Activated CD8-positive, alpha-beta T cell treated with anti-CD3 and anti-CD28 coated beads for 36 hours (primary cell): ENCODE data around the gene ALOX12B. TPM values are rescaled to one million over a fixed set of nuclear protein-coding genes. Genes with fewer than 3 reads are reported as not detected.
"Not testable (repeated sequence)": the region's sequence is repeated elsewhere in the genome, so short reads cannot be mapped to it uniquely, and the experiment has no call there.

Experiments
- ATAC-seq: fragments of 200-7000 bp; cut with Tn5 transposase; one replicate; pipeline ENCODE4 v1.10.0; 2021; ENCODE audit warnings: mild to moderate bottlenecking, moderate library complexity
- CTCF ChIA-PET: fragments of 350-600 bp; sonication (Branson Sonifier 250); formaldehyde crosslinking; loops from one replicate; lab custom pipeline; 2021; ENCODE audit warnings: antibody characterized with exemption; lab: Charles Lee
- POLR2A ChIA-PET: fragments of 350-600 bp; sonication (Branson Sonifier 250); formaldehyde crosslinking; loops from one replicate; lab custom pipeline; 2021; ENCODE audit warnings: antibody characterized with exemption; lab: Charles Lee
- DNase-seq: peaks from one replicate; pipeline ENCODE4 v3.0.0-alpha.2; 2020
- H3K27ac Mint-ChIP-seq: one replicate; pipeline ENCODE4 v1.8.0; 2021; ENCODE audit warnings: mild to moderate bottlenecking, mixed read lengths
- H3K27me3 Mint-ChIP-seq: one replicate; pipeline ENCODE4 v1.8.0; 2021; ENCODE audit warnings: mixed read lengths
- H3K36me3 Mint-ChIP-seq: one replicate; pipeline ENCODE4 v1.8.0; 2021; ENCODE audit warnings: low read depth, mixed read lengths
- H3K4me1 Mint-ChIP-seq: one replicate; pipeline ENCODE4 v1.8.0; 2021; ENCODE audit warnings: low read depth, mixed read lengths
- H3K4me3 Mint-ChIP-seq: one replicate; pipeline ENCODE4 v1.8.0; 2021; ENCODE audit warnings: mild to moderate bottlenecking, moderate library complexity, mixed read lengths
- H3K9me3 Mint-ChIP-seq: one replicate; pipeline ENCODE4 v1.8.0; 2021; ENCODE audit warnings: mixed read lengths
- intact Hi-C: fragments of 100-400 bp; cut with micrococcal nuclease; formaldehyde crosslinking; loops from one replicate; pipeline ENCODE4 v1.10.0; 2022
- microRNA-seq: library from miRNA; unstranded; fragments of <30 nt; microRNA quantifications from one replicate; pipeline ENCODE4 v1.2.0, GENCODE V29; 2022; ENCODE audit warnings: borderline microRNAs expressed, borderline replicate concordance
- total RNA-seq, 2 experiments: library from RNA; stranded (reverse); gene quantifications; one replicate each; pipeline ENCODE4 v1.2.3, GENCODE V29; 2021
- TF ChIP-seq, protein P1 (sequence below): fragments of 200-600 bp; IDR thresholded peaks from one replicate; pipeline ENCODE4 v1.8.0; 2022; ENCODE audit warnings: antibody characterized with exemption, mild to moderate bottlenecking

The ALOX12B gene
- total RNA-seq, 2 experiments from 2014 or later = 4.3 to 5.2 TPM

DNA sequence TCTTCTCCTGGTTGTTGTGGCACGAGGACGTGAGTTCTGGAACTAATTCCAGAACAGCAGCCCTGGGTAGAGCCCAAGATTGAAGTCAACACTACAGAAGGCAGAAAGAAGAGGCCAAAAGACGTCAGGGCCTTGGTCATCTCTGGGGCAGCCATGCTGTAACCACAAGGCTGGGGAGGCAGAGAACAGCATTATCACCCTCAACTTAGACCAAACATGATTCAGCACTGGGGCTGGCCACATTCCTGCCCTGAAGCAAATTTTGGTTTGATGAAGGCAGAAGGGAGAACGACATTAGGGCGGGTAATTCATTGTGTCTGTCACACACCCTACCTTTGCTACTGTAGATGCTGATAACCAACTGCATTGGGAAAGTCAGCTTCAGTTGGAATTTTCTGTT lies 58.4 kb downstream of the ALOX12B start:
- DNase-seq (no peak), ATAC-seq (no peak)
- ChIA-PET CTCF (interaction anchor here (0.9 to 1.5 kb wide), 3 partner anchors 11 to 28 kb away, joined by 3 to 5 read pairs (median 3); no protein-coding TSS in a partner anchor), POLR2A (no interaction called here)
- H3K36me3 Mint-ChIP-seq = no peaks in the 10 kb centered on the region
- H3K4me3 Mint-ChIP-seq = no peak overlapping the region
- H3K4me1 Mint-ChIP-seq = no peaks in the 10 kb centered on the region
- H3K27ac Mint-ChIP-seq = no peak overlapping the region
- TF ChIP-seq, protein P1, sequence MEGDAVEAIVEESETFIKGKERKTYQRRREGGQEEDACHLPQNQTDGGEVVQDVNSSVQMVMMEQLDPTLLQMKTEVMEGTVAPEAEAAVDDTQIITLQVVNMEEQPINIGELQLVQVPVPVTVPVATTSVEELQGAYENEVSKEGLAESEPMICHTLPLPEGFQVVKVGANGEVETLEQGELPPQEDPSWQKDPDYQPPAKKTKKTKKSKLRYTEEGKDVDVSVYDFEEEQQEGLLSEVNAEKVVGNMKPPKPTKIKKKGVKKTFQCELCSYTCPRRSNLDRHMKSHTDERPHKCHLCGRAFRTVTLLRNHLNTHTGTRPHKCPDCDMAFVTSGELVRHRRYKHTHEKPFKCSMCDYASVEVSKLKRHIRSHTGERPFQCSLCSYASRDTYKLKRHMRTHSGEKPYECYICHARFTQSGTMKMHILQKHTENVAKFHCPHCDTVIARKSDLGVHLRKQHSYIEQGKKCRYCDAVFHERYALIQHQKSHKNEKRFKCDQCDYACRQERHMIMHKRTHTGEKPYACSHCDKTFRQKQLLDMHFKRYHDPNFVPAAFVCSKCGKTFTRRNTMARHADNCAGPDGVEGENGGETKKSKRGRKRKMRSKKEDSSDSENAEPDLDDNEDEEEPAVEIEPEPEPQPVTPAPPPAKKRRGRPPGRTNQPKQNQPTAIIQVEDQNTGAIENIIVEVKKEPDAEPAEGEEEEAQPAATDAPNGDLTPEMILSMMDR = no peak
- intact Hi-C loops = no loop called here
- peaks cover 22% of the 10 kb centered on the region for H3K27me3 Mint-ChIP-seq
- H3K9me3 Mint-ChIP-seq = no peaks in the 10 kb centered on the region

DNA sequence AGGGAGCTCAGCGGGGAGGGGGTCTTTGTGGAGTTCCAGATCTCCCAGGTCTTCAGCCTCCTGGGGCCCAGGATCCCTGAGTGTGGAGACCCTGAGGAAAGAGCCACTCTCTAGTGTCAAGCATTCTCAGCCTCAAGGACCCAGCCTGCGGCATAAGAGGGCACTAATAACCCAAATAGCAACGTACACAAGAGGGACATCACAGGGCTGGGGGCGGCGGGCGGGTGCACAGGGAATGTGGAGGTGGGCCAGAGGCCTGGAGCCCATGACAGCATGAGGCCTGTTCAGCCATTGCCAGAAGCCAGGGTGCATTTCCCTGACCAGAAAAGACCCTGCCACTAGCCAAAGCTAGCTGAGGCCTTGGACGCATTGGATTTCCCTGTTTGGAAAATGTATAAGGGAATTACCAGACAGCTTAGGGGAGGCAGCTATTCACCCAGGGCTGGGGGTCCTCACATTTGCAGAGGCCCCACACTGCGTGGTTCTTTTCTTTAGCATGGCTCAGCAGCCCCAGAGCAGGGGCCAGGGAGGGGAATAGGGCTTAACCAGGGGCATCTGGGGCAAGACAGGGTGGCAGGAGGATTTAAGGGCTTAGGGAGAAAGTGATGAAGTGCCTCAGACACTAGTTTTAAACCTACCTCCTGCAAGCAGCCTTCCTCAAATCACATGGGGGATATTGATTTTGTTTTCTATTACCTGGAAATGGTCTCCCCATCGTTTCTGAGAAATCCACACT lies 62.2 kb downstream of the ALOX12B start:
- Mint-ChIP-seq H3K4me3 (no peak overlapping the region), H3K9me3 (no peaks in the 10 kb centered on the region), H3K27ac (no peak overlapping the region), H3K27me3 (peaks cover 17% of the 10 kb centered on the region), H3K36me3 (no peaks in the 10 kb centered on the region), H3K4me1 (no peaks in the 10 kb centered on the region)
- DNase-seq = no peak
- TF ChIP-seq, protein P1 = no peak
- ATAC-seq = no peak
- intact Hi-C loops = no loop called here
- ChIA-PET CTCF (interaction anchor here (1.3 to 3.4 kb wide), 3 partner anchors 16 to 35 kb away, joined by 4 to 17 read pairs (median 5); no protein-coding TSS in a partner anchor), POLR2A (interaction anchor here (0.6 to 0.8 kb wide), 2 partner anchors 11 to 12 kb away, joined by 3 read pairs; no protein-coding TSS in a partner anchor)

DNA sequence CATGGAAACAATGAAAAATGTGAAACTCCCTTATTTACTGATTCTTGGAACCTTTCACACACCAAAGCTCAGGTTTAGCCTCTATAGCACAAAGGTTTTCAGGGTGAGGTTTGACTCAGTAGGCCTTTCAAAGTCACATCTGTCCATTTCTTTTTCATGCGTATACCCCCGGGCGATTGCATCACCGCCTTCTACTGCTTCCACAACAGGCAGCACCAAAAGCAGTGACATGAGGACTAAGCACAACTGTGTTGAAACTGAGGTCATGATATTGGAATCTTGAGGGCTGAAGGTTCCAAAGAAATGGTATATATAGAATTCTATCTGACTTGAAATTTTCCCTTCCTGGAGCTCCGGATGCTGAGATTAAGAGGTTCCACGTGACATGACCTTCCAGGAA lies 63.4 kb downstream of the ALOX12B start:
- POLR2A ChIA-PET = interaction anchor here (0.6 kb wide), 1 partner anchor 11 kb away, joined by 3 read pairs; no protein-coding TSS in a partner anchor
- H3K4me1 Mint-ChIP-seq, H3K36me3 Mint-ChIP-seq, H3K4me3 Mint-ChIP-seq, DNase-seq, H3K27ac Mint-ChIP-seq, ATAC-seq, intact Hi-C loops, H3K9me3 Mint-ChIP-seq: not testable (repeated sequence)
- peaks cover 19% of the 10 kb centered on the region for H3K27me3 Mint-ChIP-seq
- CTCF ChIA-PET = interaction anchor here (1.3 to 3.4 kb wide), 3 partner anchors 17 to 34 kb away, joined by 4 to 17 read pairs (median 5); no protein-coding TSS in a partner anchor

Small RNA genes lying within 50 kb of the gene (microRNA-seq; reads per million reads assigned to microRNA genes)
- not detected for gene MIR4314

Other genes starting within 250 kb of the ALOX12B start
- 1 to 10 TPM; 2.4 to 2.9 TPM for gene TMEM88, start 232.7 kb downstream of the ALOX12B start, total RNA-seq
- gene NAA38, start 230.2 kb downstream of the ALOX12B start, total RNA-seq = 10 to 100 TPM; 72.8 to 77.2 TPM
- 10 to 100 TPM; 13.5 to 16.2 TPM for gene CYB5D1, start 229.7 kb downstream of the ALOX12B start, total RNA-seq
- gene CHD3, start 198.9 kb downstream of the ALOX12B start, total RNA-seq = 100 to 1,000 TPM; 130 to 139 TPM
- gene RNF227, start 171.4 kb downstream of the ALOX12B start, total RNA-seq = 1 to 10 TPM; 5.1 to 5.2 TPM
- gene KCNAB3, start 157.9 kb downstream of the ALOX12B start, total RNA-seq = 1 to 10 TPM; 7.2 to 7.6 TPM
- gene TRAPPC1, start 155.8 kb downstream of the ALOX12B start, total RNA-seq = 100 to 1,000 TPM; 140 to 143 TPM
- 10 to 100 TPM; 48.4 to 54.1 TPM for gene CNTROB, start 155.5 kb downstream of the ALOX12B start, total RNA-seq
- gene GUCY2D, start 85.1 kb downstream of the ALOX12B start, total RNA-seq = not detected
- under 1 TPM in 1 of 2 experiments, not detected in 1; 0.16 TPM for gene ALOX15B, start 48.7 kb downstream of the ALOX12B start, total RNA-seq
- gene ALOXE3, start 30.8 kb upstream of the ALOX12B start, total RNA-seq = under 1 TPM in 1 of 2 experiments, not detected in 1; 0.09 TPM
- gene HES7, start 36.4 kb upstream of the ALOX12B start, total RNA-seq = 1 to 10 TPM; 4.0 to 4.9 TPM
- 100 to 1,000 TPM; 123 to 129 TPM for gene PER1, start 64.7 kb upstream of the ALOX12B start, total RNA-seq
- gene VAMP2, start 75.2 kb upstream of the ALOX12B start, total RNA-seq = 10 to 100 TPM; 30.0 to 33.7 TPM
- 10 to 100 TPM; 33.4 to 35.9 TPM for gene TMEM107, start 88.7 kb upstream of the ALOX12B start, total RNA-seq
- gene BORCS6, start 102.5 kb upstream of the ALOX12B start, total RNA-seq = 1 to 10 TPM; 5.5 to 6.2 TPM
- 100 to 1,000 TPM; 170 to 174 TPM for gene AURKB, start 122.9 kb upstream of the ALOX12B start, total RNA-seq
- 10 to 100 TPM; 53.0 to 60.3 TPM for gene CTC1, start 160.3 kb upstream of the ALOX12B start, total RNA-seq
- 100 to 1,000 TPM; 152 to 157 TPM for gene PFAS, start 161.6 kb upstream of the ALOX12B start, total RNA-seq
- 10 to 100 TPM; 44.1 to 47.8 TPM for gene RANGRF, start 201.0 kb upstream of the ALOX12B start, total RNA-seq
- gene SLC25A35, start 207.7 kb upstream of the ALOX12B start, total RNA-seq = 1 to 10 TPM; 2.1 to 3.0 TPM
- not detected for gene ARHGEF15, start 222.5 kb upstream of the ALOX12B start, total RNA-seq